Activated CD8-positive, alpha-beta T cell treated with anti-CD3 and anti-CD28 coated beads for 36 hours (primary cell): ENCODE results near the gene SECISBP2L. TPM values are rescaled to one million over a fixed set of nuclear protein-coding genes. Genes with fewer than 3 reads are reported as not detected.
"Not testable (repeated sequence)": the region's sequence is repeated elsewhere in the genome, so short reads cannot be mapped to it uniquely, and the experiment has no call there.

Source experiments
- ATAC-seq: fragments of 200-7000 bp; cut with Tn5 transposase; one replicate; pipeline ENCODE4 v1.10.0; 2021; ENCODE audit warnings: mild to moderate bottlenecking, moderate library complexity
- CTCF ChIA-PET: fragments of 350-600 bp; sonication (Branson Sonifier 250); formaldehyde crosslinking; loops from one replicate; lab custom pipeline; 2021; ENCODE audit warnings: antibody characterized with exemption; lab: Charles Lee
- POLR2A ChIA-PET: fragments of 350-600 bp; sonication (Branson Sonifier 250); formaldehyde crosslinking; loops from one replicate; lab custom pipeline; 2021; ENCODE audit warnings: antibody characterized with exemption; lab: Charles Lee
- DNase-seq: peaks from one replicate; pipeline ENCODE4 v3.0.0-alpha.2; 2020
- H3K27ac Mint-ChIP-seq: one replicate; pipeline ENCODE4 v1.8.0; 2021; ENCODE audit warnings: mild to moderate bottlenecking, mixed read lengths
- H3K27me3 Mint-ChIP-seq: one replicate; pipeline ENCODE4 v1.8.0; 2021; ENCODE audit warnings: mixed read lengths
- H3K36me3 Mint-ChIP-seq: one replicate; pipeline ENCODE4 v1.8.0; 2021; ENCODE audit warnings: low read depth, mixed read lengths
- H3K4me1 Mint-ChIP-seq: one replicate; pipeline ENCODE4 v1.8.0; 2021; ENCODE audit warnings: low read depth, mixed read lengths
- H3K4me3 Mint-ChIP-seq: one replicate; pipeline ENCODE4 v1.8.0; 2021; ENCODE audit warnings: mild to moderate bottlenecking, moderate library complexity, mixed read lengths
- H3K9me3 Mint-ChIP-seq: one replicate; pipeline ENCODE4 v1.8.0; 2021; ENCODE audit warnings: mixed read lengths
- CTCF ChIP-seq: fragments of 200-600 bp; IDR thresholded peaks from one replicate; pipeline ENCODE4 v1.8.0; 2022; ENCODE audit warnings: antibody characterized with exemption, mild to moderate bottlenecking
- intact Hi-C: fragments of 100-400 bp; cut with micrococcal nuclease; formaldehyde crosslinking; loops from one replicate; pipeline ENCODE4 v1.10.0; 2022
- total RNA-seq, 2 experiments: library from RNA; stranded (reverse); gene quantifications; one replicate each; pipeline ENCODE4 v1.2.3, GENCODE V29; 2021

Gene SECISBP2L
- total RNA-seq, 2 experiments from 2014 or later: 17.9 to 19.6 TPM

- Mint-ChIP-seq H3K9me3 (no peaks in the 10 kb centered on the region), H3K27ac (no peak overlapping the region), H3K36me3 (no peaks in the 10 kb centered on the region), H3K4me3 (no peak overlapping the region), H3K27me3 (peaks cover 1% of the 10 kb centered on the region), H3K4me1 (no peaks in the 10 kb centered on the region)
- ATAC-seq (no peak), DNase-seq (no peak)
- intact Hi-C loops: no loop called here
- CTCF ChIA-PET: no interaction called here
- TF ChIP-seq CTCF: no peak
- POLR2A ChIA-PET: no interaction called here
Measured at GRCh38 chr15:49079340-49080039, 33.2 kb upstream of the SECISBP2L start.

DNA sequence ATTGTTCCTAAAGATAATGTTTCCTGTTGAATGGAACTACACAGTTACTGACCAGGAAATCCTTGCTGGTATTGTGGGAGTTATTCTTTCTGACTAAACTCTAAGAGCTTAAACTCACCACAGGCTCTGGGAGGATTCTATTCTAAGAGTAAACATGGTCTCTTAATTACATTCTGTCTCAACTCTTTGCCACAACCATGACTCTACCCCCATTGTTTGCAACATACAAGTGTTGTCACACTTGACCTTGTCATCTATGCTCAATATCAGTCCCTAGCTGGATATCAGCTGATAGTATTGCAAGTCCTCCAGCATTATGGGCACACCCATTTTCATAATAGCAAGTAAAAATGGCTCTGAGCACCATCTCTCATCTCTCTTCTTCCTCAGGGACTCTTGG is 29.6 kb upstream of the SECISBP2L start:
- ChIA-PET CTCF (no interaction called here), POLR2A (no interaction called here)
- TF ChIP-seq CTCF: no peak
- H3K4me3 Mint-ChIP-seq: no peak overlapping the region
- DNase-seq (no peak), ATAC-seq (no peak)
- peaks cover 10% of the 10 kb centered on the region for H3K27me3 Mint-ChIP-seq
- no peaks in the 10 kb centered on the region for H3K36me3 Mint-ChIP-seq
- H3K27ac Mint-ChIP-seq: no peak overlapping the region
- H3K4me1 Mint-ChIP-seq: no peaks in the 10 kb centered on the region
- H3K9me3 Mint-ChIP-seq: peaks cover 1% of the 10 kb centered on the region
- intact Hi-C loops: no loop called here

DNA sequence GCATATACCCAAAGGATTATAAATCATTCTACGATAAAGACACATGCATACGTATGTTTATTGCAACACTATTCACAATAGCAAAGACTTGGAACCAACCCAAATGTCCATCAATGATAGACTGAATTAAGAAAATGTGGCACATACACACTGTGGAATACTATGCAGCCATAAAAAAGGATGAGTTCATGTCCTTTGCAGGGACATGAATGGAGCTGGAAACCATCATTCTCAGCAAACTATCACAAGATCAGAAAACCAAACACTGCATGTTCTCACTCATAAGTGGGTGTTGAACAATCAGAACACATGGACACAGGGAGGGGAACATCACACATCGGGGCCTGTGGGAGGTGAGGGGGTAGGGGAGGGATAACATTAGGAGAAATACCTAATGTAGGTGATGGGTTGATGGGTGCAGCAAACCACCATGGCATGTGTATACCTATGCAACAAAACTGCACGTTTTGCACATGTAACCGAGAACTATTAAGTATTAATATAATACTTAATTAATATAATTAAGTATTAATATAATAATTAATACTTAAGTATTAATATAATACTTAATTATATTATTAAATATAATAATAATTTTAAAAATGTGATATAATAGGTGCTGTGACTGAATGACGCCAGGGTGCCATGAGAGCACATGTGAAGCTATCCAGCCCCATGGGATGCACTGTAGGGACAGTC is 28.5 kb upstream of the SECISBP2L start:
- intact Hi-C loops, H3K27ac Mint-ChIP-seq, DNase-seq, H3K9me3 Mint-ChIP-seq, H3K36me3 Mint-ChIP-seq, ATAC-seq, H3K4me1 Mint-ChIP-seq, H3K4me3 Mint-ChIP-seq, CTCF ChIA-PET, POLR2A ChIA-PET: not testable (repeated sequence)
- H3K27me3 Mint-ChIP-seq: peaks cover 19% of the 10 kb centered on the region

GRCh38 chr15:49066372-49066771 is 20.1 kb upstream of the SECISBP2L start:
- intact Hi-C loops: no loop called here
- CTCF ChIA-PET: no interaction called here
- peaks cover 20% of the 10 kb centered on the region for H3K27me3 Mint-ChIP-seq
- peaks cover 1% of the 10 kb centered on the region for H3K36me3 Mint-ChIP-seq
- no peaks in the 10 kb centered on the region for H3K4me1 Mint-ChIP-seq
- no peak for TF ChIP-seq CTCF
- DNase-seq (no peak), ATAC-seq (no peak)
- no peaks in the 10 kb centered on the region for H3K9me3 Mint-ChIP-seq
- no peak overlapping the region for H3K4me3 Mint-ChIP-seq
- POLR2A ChIA-PET: no interaction called here
- no peak overlapping the region for H3K27ac Mint-ChIP-seq

DNA sequence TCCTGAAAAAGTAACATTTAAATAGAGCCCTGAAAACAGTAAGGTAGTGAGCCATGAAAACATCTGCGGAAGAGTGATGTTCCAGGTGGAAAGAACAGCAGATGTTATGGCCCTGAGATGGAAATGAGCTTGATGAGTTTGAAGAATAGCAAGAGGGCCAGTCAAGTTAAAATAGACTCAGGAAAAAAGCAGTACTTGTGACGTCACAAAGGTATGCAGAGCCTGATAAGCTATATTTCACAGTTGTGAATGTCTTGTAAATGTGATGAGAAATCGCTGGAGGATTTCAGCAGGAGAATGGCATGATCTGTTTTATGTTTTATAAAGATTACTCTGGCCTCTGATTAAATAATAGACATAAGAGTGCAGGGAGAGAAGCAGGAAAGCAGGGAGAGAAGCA is 18.6 kb upstream of the SECISBP2L start:
- Mint-ChIP-seq H3K9me3 (no peaks in the 10 kb centered on the region), H3K27ac (no peak overlapping the region), H3K4me3 (no peak overlapping the region), H3K27me3 (peaks cover 8% of the 10 kb centered on the region), H3K4me1 (peaks cover 7% of the 10 kb centered on the region), H3K36me3 (peaks cover 1% of the 10 kb centered on the region)
- intact Hi-C loops: no loop called here
- CTCF ChIA-PET: no interaction called here
- DNase-seq: no peak
- POLR2A ChIA-PET: interaction anchor here (0.9 kb wide), 1 partner anchor 90 kb away, joined by 6 read pairs; no protein-coding TSS in a partner anchor
- no peak for ATAC-seq
- no peak for TF ChIP-seq CTCF
